T47D (cell line): ENCODE results near the gene PSMD3.

Experiments
- DNase-seq, 2 experiments: peaks; one replicate each; pipeline versions ENCODE4 v3.0.0 to v3.0.0-alpha.2; 2011 to 2012; ENCODE audit warnings: low read depth in 1 of 2, low spot score in 1 of 2
- JUND ChIP-seq: IDR thresholded peaks from 2 replicates; pipeline ENCODE4 v1.6.1; 2012; ENCODE audit warnings: low read depth
- in situ Hi-C: cut with HindIII; loops from 2 replicates; pipeline ENCODE4 v1.10.0; 2016; ENCODE audit warnings: low sequenced_read_pairs, low pct_unique_long_range_greater_than_20kb

Gene PSMD3

GRCh38 chr17:40024901-40025300 is 44.3 kb downstream of the PSMD3 start:
- in situ Hi-C loops, result no loop called here
- no peak for TF ChIP-seq JUND
- DNase-seq, result no peak

DNA sequence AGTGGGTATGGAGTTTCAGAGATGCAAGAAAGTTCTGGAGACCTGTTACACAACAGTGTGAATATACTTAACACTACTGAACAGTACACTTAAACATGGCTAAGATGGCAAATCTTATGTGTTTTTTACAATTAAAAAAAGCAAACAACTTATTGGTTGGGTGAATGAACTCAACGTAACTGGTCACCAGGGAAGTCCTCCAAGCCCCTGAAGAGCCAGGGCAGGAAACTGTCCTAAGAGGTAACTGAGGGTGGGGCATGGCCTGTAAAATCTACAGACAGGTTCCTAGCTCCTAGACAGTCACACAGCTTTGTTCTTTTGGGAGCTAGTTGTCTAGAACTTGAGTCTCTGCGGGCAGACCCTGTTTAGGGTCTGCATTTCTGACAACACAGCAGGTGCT is 45.0 kb downstream of the PSMD3 start:
- DNase-seq, result no peak
- in situ Hi-C loops, result no loop called here
- TF ChIP-seq JUND, result no peak

- in situ Hi-C loops, result no loop called here
- peak in 1 of 2 experiments; percentile 69 for DNase-seq
- no peak for TF ChIP-seq JUND
These were observed 45.6 kb downstream of the PSMD3 start for GRCh38 chr17:40025991-40026815.

- in situ Hi-C loops, result no loop called here
- peak; percentile 92 to 96 for DNase-seq
- no peak for TF ChIP-seq JUND
These were observed 46.4 kb downstream of the PSMD3 start for GRCh38 chr17:40026816-40027613.

DNA sequence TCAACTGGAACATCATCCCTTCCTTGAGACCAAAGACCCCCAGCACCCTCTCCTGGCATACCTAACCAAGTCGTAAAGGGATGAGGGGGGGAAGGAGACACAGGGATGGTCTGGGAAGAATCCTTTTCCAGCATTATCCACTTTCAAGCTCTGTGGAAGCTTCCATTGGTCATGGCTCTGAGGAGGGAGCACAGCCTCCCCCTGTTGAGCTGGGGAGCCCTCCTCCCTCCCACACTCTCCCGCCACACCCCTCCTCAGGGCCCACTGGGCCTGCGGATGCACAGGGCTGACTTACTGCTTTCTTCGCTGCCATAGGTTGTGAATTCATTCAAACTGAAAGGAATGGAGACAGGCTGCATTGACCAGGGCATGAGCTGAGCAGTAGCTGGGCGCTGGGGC is 47.0 kb downstream of the PSMD3 start:
- no peak for TF ChIP-seq JUND
- no peak for DNase-seq
- in situ Hi-C loops, result no loop called here

DNA sequence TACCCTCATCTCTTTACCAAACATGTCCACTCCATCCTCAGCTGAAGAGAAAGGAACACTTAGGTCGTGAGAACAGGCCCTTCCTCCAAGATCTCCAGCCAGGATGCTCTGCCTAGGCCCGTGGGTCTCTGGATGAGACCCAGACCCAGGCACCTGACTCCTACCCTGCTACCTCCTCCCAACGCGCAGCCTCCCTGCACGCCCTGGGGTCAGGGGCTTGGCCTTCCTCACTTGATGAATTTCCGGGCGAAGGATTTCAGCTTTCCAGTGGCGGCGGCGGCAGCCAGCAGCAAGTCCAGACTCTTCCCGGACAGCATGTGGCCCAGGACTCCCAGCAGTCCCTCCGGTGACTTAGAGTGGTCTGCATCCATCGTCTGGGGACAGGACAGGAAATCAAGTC is 48.0 kb downstream of the PSMD3 start:
- no peak for DNase-seq
- no peak for TF ChIP-seq JUND
- in situ Hi-C loops, result no loop called here

GRCh38 chr17:40031706-40032105 is 51.1 kb downstream of the PSMD3 start:
- no peak for TF ChIP-seq JUND
- in situ Hi-C loops, result no loop called here
- no peak for DNase-seq

- DNase-seq, result peak in 1 of 2 experiments; percentile 1
- in situ Hi-C loops, result no loop called here
- no peak for TF ChIP-seq JUND
These were observed 52.0 kb downstream of the PSMD3 start for GRCh38 chr17:40032322-40033320.

GRCh38 chr17:40033339-40033738 is 52.7 kb downstream of the PSMD3 start:
- DNase-seq, result peak in 1 of 2 experiments; percentile 1
- no peak for TF ChIP-seq JUND
- in situ Hi-C loops, result no loop called here

- DNase-seq, result peak in 1 of 2 experiments; percentile 1
- no peak for TF ChIP-seq JUND
- in situ Hi-C loops, result no loop called here
These were observed 54.0 kb downstream of the PSMD3 start for GRCh38 chr17:40034426-40035161.

DNA sequence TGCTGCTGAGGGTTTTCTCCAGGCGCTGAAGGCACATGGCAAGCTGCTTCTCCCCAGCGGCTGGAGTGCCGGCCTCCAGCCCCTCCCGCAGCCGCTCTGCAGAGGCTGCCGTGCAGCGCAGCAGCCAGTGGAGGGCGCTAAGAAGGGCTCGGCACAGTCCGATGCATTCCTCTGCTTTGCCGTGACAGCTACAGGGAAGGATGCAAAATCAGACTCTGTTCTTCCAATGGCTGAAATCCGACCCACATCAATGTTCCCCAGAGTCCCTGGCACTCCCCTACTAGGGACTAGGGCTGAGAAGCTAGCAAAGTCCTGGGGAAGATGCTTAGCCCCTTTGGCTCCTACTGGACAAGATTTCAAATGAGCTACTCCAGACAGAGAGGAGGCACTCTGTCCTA is 54.6 kb downstream of the PSMD3 start:
- DNase-seq, result peak in 1 of 2 experiments; percentile 55
- in situ Hi-C loops, result no loop called here
- no peak for TF ChIP-seq JUND
